HG02571 (cell line): ENCODE measurements around the gene ST3GAL4.
"Not testable (repeated sequence)": the region's sequence is repeated elsewhere in the genome, so short reads cannot be mapped to it uniquely, and the experiment has no call there.

Source experiments
- ATAC-seq: cut with Tn5 transposase; IDR thresholded peaks from one replicate; pipeline ENCODE4 v1.9.1; 2021; ENCODE audit warnings: mild to moderate bottlenecking, moderate library complexity; ENCODE audit not compliant: unreplicated experiment

The ST3GAL4 gene

GRCh38 chr11:126383339-126384335 lies 28.2 kb downstream of the ST3GAL4 start:
- no peak for ATAC-seq

- ATAC-seq = no peak
Observed at GRCh38 chr11:126384449-126385070, 29.1 kb downstream of the ST3GAL4 start.

- ATAC-seq = no peak
Observed at GRCh38 chr11:126385991-126386728, 30.7 kb downstream of the ST3GAL4 start.

- not testable (repeated sequence) for ATAC-seq
Observed at GRCh38 chr11:126386729-126387071, 31.2 kb downstream of the ST3GAL4 start.

GRCh38 chr11:126387857-126388256 lies 32.4 kb downstream of the ST3GAL4 start:
- ATAC-seq = no peak

- no peak for ATAC-seq
Observed at GRCh38 chr11:126390272-126390867, 34.9 kb downstream of the ST3GAL4 start.

GRCh38 chr11:126391286-126391954 lies 35.9 kb downstream of the ST3GAL4 start:
- no peak for ATAC-seq

- ATAC-seq = no peak
Observed at GRCh38 chr11:126391970-126392632, 36.6 kb downstream of the ST3GAL4 start.

GRCh38 chr11:126392633-126393013 lies 37.1 kb downstream of the ST3GAL4 start:
- no peak for ATAC-seq

GRCh38 chr11:126393143-126393542 lies 37.7 kb downstream of the ST3GAL4 start:
- ATAC-seq = no peak

GRCh38 chr11:126394036-126394435 lies 38.5 kb downstream of the ST3GAL4 start:
- no peak for ATAC-seq

GRCh38 chr11:126394634-126395072 lies 39.2 kb downstream of the ST3GAL4 start:
- not testable (repeated sequence) for ATAC-seq

- ATAC-seq = not testable (repeated sequence)
Observed at GRCh38 chr11:126395784-126396183, 40.3 kb downstream of the ST3GAL4 start.

- not testable (repeated sequence) for ATAC-seq
Observed at GRCh38 chr11:126396266-126396665, 40.8 kb downstream of the ST3GAL4 start.

GRCh38 chr11:126396965-126397364 lies 41.5 kb downstream of the ST3GAL4 start:
- no peak for ATAC-seq

- no peak for ATAC-seq
Observed at GRCh38 chr11:126398296-126398695, 42.8 kb downstream of the ST3GAL4 start.

- no peak for ATAC-seq
Observed at GRCh38 chr11:126398721-126399120, 43.2 kb downstream of the ST3GAL4 start.

- ATAC-seq = no peak
Observed at GRCh38 chr11:126400019-126400418, 44.5 kb downstream of the ST3GAL4 start.

GRCh38 chr11:126400479-126400878 lies 45.0 kb downstream of the ST3GAL4 start:
- no peak for ATAC-seq
